ENCODE data around the gene MRPL40. TPM values are rescaled to one million over a fixed set of nuclear protein-coding genes. Genes with fewer than 3 reads are reported as not detected.

The MRPL40 gene
- total and polyA plus RNA-seq, 10 of the 15 experiments (the other 5 are each of a cell fraction or from before 2014, with no cell fraction given): 41.2 to 207 (median 69.1) TPM

DNA sequence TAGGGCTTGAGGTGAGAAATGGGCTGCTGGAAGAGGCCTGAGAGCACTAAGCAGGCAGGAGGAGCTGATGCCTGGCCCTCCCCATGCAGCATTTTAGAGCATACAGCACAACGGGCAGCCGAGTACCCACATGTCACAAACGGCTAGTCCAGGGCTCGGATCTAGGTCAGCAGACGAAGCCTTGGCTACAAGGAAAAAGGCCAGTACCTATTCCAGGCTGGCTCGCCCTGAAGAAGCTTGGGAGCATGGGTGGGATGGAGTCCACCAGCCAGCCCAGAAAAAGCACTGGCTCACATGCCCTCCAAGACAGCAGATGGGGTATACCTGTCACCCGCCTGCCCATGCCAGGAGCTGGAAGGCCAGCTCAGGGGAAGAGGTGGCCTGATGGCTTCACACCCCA lies 37.1 kb downstream of the MRPL40 start (continued):
- TF ChIP-seq, protein P1, sequence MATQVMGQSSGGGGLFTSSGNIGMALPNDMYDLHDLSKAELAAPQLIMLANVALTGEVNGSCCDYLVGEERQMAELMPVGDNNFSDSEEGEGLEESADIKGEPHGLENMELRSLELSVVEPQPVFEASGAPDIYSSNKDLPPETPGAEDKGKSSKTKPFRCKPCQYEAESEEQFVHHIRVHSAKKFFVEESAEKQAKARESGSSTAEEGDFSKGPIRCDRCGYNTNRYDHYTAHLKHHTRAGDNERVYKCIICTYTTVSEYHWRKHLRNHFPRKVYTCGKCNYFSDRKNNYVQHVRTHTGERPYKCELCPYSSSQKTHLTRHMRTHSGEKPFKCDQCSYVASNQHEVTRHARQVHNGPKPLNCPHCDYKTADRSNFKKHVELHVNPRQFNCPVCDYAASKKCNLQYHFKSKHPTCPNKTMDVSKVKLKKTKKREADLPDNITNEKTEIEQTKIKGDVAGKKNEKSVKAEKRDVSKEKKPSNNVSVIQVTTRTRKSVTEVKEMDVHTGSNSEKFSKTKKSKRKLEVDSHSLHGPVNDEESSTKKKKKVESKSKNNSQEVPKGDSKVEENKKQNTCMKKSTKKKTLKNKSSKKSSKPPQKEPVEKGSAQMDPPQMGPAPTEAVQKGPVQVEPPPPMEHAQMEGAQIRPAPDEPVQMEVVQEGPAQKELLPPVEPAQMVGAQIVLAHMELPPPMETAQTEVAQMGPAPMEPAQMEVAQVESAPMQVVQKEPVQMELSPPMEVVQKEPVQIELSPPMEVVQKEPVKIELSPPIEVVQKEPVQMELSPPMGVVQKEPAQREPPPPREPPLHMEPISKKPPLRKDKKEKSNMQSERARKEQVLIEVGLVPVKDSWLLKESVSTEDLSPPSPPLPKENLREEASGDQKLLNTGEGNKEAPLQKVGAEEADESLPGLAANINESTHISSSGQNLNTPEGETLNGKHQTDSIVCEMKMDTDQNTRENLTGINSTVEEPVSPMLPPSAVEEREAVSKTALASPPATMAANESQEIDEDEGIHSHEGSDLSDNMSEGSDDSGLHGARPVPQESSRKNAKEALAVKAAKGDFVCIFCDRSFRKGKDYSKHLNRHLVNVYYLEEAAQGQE (IDR thresholded peaks at IDR 0.05; ENCODE audit: low read depth, low read length): no peak
- TF ChIP-seq IKZF2 (IDR thresholded peaks at IDR 0.05) (no peak), TCF7 (IDR thresholded peaks at IDR 0.05; ENCODE audit: borderline replicate concordance) (no peak), SRF (IDR thresholded peaks at IDR 0.05; ENCODE audit: low read depth in 2 of 2, low read length in 2 of 2) (no peak)

DNA sequence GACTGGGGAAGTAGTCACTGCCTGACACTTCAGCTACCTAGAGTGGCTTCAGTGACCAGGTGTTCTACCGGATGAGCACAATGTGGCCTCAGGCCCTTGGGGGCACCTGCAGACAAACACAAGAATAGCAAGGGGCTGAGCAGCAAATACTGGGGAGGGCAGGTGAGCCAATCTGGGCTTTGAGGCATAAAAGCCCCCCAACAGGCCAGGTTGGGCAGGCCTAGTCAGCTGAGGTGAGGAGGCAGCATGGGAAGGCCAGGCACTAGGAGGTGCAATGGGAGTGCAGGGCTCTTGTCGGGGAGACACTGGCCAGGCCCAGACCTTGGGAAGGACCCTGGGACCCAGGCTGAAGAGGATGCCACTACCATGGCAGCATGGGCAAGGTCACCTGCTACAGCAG lies 37.7 kb downstream of the MRPL40 start:
- no peaks in the 10 kb centered on the region for H3K9me3 ChIP-seq (replicated peaks; ENCODE audit: control insufficient read depth, insufficient read depth, low read length)
- FAIRE-seq (no peak), DNase-seq (ENCODE audit: low read depth, low spot score) (no peak), ATAC-seq (no peak)
- H4K20me1 ChIP-seq (ENCODE audit: control insufficient read depth, insufficient read depth): peaks cover 2% of the 10 kb centered on the region; the same call in 1 of the 2 replicates
- H3K27me3 ChIP-seq (replicated peaks in 1 of 2; ENCODE audit: control insufficient read depth in 2 of 2, insufficient read depth in 2 of 2, low read length in 1 of 2): no peaks in the 10 kb centered on the region
- no peaks in the 10 kb centered on the region for H3K4me1 ChIP-seq (ENCODE audit: control insufficient read depth, insufficient read depth, low read length)
- BruUV-seq (replicated peaks): no TSS peak
- in situ Hi-C loops (cut with MboI): no loop called here
- peaks cover 44 to 45% of the 10 kb centered on the region in 2 experiments for H3K36me3 ChIP-seq (ENCODE audit: control insufficient read depth in 2 of 2, insufficient read depth in 2 of 2, low read length in 1 of 2)
- CTCF ChIA-PET: no interaction called here
- no peak overlapping the region for H3K4me2 ChIP-seq (ENCODE audit: control insufficient read depth, insufficient read depth)
- H3K79me2 ChIP-seq (ENCODE audit: control insufficient read depth, insufficient read depth, low read length): no peaks in the 10 kb centered on the region; the same call in none of the 2 replicates
- SMC1A ChIA-PET (ENCODE audit: uncharacterized antibody, unreplicated experiment): no interaction called here
- no peak overlapping the region for H2AFZ ChIP-seq (ENCODE audit: control insufficient read depth, low read depth, low read length)
- no peak overlapping the region for H3K27ac ChIP-seq (ENCODE audit: control insufficient read depth, insufficient read depth)
- 78% methylated on average over 2 of the region's 2 CpGs for WGBS (ENCODE audit: insufficient coverage, insufficient replicate concordance, low lambda C conversion rate, missing lambda C conversion rate)
- POLR2A ChIA-PET: no interaction called here
- no peak overlapping the region for H3K9ac ChIP-seq (ENCODE audit: control insufficient read depth, insufficient read depth, low read length)
- intact Hi-C loops (cut with micrococcal nuclease; ENCODE audit: unreplicated experiment): loop anchor here (10.0 kb wide), 2 partner anchors 165 to 175 kb away; partner anchors contain the start of gene CLTCL1
- RAD21 ChIA-PET (ENCODE audit: unreplicated experiment): no interaction called here
- no peak overlapping the region for H3K4me3 ChIP-seq
- TF ChIP-seq, protein P2, sequence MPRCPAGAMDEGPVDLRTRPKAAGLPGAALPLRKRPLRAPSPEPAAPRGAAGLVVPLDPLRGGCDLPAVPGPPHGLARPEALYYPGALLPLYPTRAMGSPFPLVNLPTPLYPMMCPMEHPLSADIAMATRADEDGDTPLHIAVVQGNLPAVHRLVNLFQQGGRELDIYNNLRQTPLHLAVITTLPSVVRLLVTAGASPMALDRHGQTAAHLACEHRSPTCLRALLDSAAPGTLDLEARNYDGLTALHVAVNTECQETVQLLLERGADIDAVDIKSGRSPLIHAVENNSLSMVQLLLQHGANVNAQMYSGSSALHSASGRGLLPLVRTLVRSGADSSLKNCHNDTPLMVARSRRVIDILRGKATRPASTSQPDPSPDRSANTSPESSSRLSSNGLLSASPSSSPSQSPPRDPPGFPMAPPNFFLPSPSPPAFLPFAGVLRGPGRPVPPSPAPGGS (IDR thresholded peaks at IDR 0.05; ENCODE audit: borderline replicate concordance, insufficient read depth, low read depth, low read length, poor library complexity, severe bottlenecking): no peak
- TF ChIP-seq, protein P3, sequence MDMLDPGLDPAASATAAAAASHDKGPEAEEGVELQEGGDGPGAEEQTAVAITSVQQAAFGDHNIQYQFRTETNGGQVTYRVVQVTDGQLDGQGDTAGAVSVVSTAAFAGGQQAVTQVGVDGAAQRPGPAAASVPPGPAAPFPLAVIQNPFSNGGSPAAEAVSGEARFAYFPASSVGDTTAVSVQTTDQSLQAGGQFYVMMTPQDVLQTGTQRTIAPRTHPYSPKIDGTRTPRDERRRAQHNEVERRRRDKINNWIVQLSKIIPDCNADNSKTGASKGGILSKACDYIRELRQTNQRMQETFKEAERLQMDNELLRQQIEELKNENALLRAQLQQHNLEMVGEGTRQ (IDR thresholded peaks at IDR 0.05; ENCODE audit: borderline replicate concordance, low read depth, low read length): no peak
- TF ChIP-seq, protein P4, sequence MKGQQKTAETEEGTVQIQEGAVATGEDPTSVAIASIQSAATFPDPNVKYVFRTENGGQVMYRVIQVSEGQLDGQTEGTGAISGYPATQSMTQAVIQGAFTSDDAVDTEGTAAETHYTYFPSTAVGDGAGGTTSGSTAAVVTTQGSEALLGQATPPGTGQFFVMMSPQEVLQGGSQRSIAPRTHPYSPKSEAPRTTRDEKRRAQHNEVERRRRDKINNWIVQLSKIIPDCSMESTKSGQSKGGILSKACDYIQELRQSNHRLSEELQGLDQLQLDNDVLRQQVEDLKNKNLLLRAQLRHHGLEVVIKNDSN (IDR thresholded peaks at IDR 0.05; ENCODE audit: borderline replicate concordance, extremely low read length, insufficient read depth, low read depth, low read length): no peak
- TF ChIP-seq NRF1 (conservative IDR thresholded peaks at IDR 0.05; ENCODE audit: low read depth, low read length) (no peak), IKZF1 (conservative IDR thresholded peaks at IDR 0.05) (no peak), SREBF2 (IDR thresholded peaks at IDR 0.05; ENCODE audit: low read length) (no peak), BMI1 (IDR thresholded peaks at IDR 0.05; ENCODE audit: borderline replicate concordance) (no peak), SMAD5 (IDR thresholded peaks at IDR 0.05; ENCODE audit: low read depth) (no peak), NFIC (IDR thresholded peaks at IDR 0.05; ENCODE audit: low read depth, low read length) (no peak), POU2F2 (IDR thresholded peaks at IDR 0.05; ENCODE audit: borderline replicate concordance, low read depth, low read length) (no peak)
- TF ChIP-seq, protein P5, sequence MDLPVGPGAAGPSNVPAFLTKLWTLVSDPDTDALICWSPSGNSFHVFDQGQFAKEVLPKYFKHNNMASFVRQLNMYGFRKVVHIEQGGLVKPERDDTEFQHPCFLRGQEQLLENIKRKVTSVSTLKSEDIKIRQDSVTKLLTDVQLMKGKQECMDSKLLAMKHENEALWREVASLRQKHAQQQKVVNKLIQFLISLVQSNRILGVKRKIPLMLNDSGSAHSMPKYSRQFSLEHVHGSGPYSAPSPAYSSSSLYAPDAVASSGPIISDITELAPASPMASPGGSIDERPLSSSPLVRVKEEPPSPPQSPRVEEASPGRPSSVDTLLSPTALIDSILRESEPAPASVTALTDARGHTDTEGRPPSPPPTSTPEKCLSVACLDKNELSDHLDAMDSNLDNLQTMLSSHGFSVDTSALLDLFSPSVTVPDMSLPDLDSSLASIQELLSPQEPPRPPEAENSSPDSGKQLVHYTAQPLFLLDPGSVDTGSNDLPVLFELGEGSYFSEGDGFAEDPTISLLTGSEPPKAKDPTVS (IDR thresholded peaks at IDR 0.05; ENCODE audit: low read depth, low read length): no peak
